Measurements from ENCODE around the gene RBM18.

DNA sequence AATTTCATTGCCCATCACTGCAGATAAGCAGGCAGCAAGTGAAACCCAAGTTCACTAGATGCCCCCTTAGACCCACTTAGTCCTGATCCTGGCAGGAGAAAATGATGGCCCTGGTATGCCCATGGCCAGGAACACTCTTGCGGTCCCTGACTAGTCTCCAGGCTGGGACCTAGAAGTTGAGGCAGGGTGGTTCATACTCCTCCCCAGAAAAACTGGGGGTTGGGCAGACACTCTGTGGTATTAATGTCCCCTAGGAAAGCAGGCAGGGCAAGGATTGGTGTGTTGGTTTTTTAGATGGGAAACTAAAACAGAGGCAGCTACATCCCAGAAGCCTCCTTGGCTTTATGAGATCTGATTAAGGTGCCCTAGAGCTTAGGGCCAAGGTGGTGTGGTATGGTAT, 49.0 kb downstream of the RBM18 start:
- TF ChIP-seq POLR2AphosphoS5 (IDR thresholded peaks at IDR 0.05) (no peak), POLR2A (IDR thresholded peaks at IDR 0.05; ENCODE audit: low read depth) (no peak), EP300 (IDR thresholded peaks at IDR 0.05) (no peak)
- TF ChIP-seq, protein P1, sequence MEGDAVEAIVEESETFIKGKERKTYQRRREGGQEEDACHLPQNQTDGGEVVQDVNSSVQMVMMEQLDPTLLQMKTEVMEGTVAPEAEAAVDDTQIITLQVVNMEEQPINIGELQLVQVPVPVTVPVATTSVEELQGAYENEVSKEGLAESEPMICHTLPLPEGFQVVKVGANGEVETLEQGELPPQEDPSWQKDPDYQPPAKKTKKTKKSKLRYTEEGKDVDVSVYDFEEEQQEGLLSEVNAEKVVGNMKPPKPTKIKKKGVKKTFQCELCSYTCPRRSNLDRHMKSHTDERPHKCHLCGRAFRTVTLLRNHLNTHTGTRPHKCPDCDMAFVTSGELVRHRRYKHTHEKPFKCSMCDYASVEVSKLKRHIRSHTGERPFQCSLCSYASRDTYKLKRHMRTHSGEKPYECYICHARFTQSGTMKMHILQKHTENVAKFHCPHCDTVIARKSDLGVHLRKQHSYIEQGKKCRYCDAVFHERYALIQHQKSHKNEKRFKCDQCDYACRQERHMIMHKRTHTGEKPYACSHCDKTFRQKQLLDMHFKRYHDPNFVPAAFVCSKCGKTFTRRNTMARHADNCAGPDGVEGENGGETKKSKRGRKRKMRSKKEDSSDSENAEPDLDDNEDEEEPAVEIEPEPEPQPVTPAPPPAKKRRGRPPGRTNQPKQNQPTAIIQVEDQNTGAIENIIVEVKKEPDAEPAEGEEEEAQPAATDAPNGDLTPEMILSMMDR (IDR thresholded peaks at IDR 0.05) = no peak

All from esophagus muscularis mucosa (tissue), 4 donors.